GM12878 (cell line): ENCODE results near the gene PTPN18. TPM values are rescaled to one million over a fixed set of nuclear protein-coding genes. Genes with fewer than 3 reads are reported as not detected.

ENCODE experiments used
- ATAC-seq: fragments of 200-7000 bp; cut with Tn5 transposase; 3 replicates; pipeline ENCODE4 v1.9.1; 2020; ENCODE audit warnings: mild to moderate bottlenecking, moderate library complexity
- BruUV-seq: library from RNA; stranded (reverse); fragments of 400-500 nt; replicated peaks from 2 replicates; lab custom pipeline; 2021; lab: Mats Ljungman, UMichigan
- CTCF ChIA-PET: fragments of 300-600 bp; sonication (Branson Sonifier 250); formaldehyde crosslinking; extraction: SDS; loops from one replicate; lab custom pipeline; 2021; ENCODE audit warnings: inconsistent platforms; lab: Yijun Ruan, JAX
- POLR2A ChIA-PET: fragments of 350-600 bp; formaldehyde crosslinking; extraction: SDS; loops from one replicate; lab custom pipeline; 2021; ENCODE audit warnings: inconsistent platforms; lab: Charles Lee
- RAD21 ChIA-PET: fragments of 300-600 bp; sonication (Branson Sonifier 250); formaldehyde crosslinking; loops from one replicate; lab custom pipeline; 2023; ENCODE audit warnings: antibody characterized with exemption; ENCODE audit not compliant: unreplicated experiment; lab: Charles Lee
- SMC1A ChIA-PET: fragments of 300-600 bp; sonication (Branson Sonifier 250); formaldehyde crosslinking; loops from one replicate; lab custom pipeline; 2023; ENCODE audit not compliant: unreplicated experiment, uncharacterized antibody; lab: Charles Lee
- DNase-seq: peaks from one replicate; pipeline ENCODE4 v3.0.0-alpha.2; 2011; ENCODE audit warnings: low read depth, low spot score
- FAIRE-seq: peaks from 3 replicates; lab custom pipeline; 2011; peaks lifted over from hg19 to GRCh38; lab: Jason Lieb, UNC
- H2AFZ ChIP-seq: 2 replicates; pipeline ENCODE4 v1.6.0; 2011; ENCODE audit warnings: low read depth, low read length, control low read depth; ENCODE audit not compliant: control insufficient read depth
- H3K27ac ChIP-seq: 2 replicates; pipeline ENCODE4 v1.5.1; 2011; ENCODE audit warnings: control low read depth; ENCODE audit not compliant: control insufficient read depth, insufficient read depth
- H3K27me3 ChIP-seq, 2 experiments: replicated peaks in 1 of 2; 2 replicates each; pipeline versions ENCODE4 v1.6.0 to v1.6.1; 2011; ENCODE audit warnings: low read length in 1 of 2; ENCODE audit not compliant: control insufficient read depth in 2 of 2, insufficient read depth in 2 of 2
- H3K36me3 ChIP-seq, 2 experiments: 2 replicates each; pipeline ENCODE4 v1.5.1; 2011; ENCODE audit warnings: low read length in 1 of 2; ENCODE audit not compliant: control insufficient read depth in 2 of 2, insufficient read depth in 2 of 2
- H3K4me1 ChIP-seq: 2 replicates; pipeline ENCODE4 v1.6.1; 2011; ENCODE audit warnings: mild to moderate bottlenecking, low read length, moderate library complexity, mixed read lengths; ENCODE audit not compliant: control insufficient read depth, insufficient read depth
- H3K4me2 ChIP-seq: 2 replicates; pipeline ENCODE4 v1.6.0; 2011; ENCODE audit warnings: control low read depth; ENCODE audit not compliant: control insufficient read depth, insufficient read depth
- H3K4me3 ChIP-seq: fragments of 200-600 bp; sonication (generic); 2 replicates; pipeline ENCODE4 v1.5.1; 2016
- H3K79me2 ChIP-seq: 2 replicates; pipeline ENCODE4 v1.6.0; 2011; ENCODE audit warnings: low read length; ENCODE audit not compliant: control insufficient read depth, insufficient read depth
- H3K9ac ChIP-seq: 2 replicates; pipeline ENCODE4 v1.8.0; 2011; ENCODE audit warnings: low read length, control low read depth, mixed read lengths; ENCODE audit not compliant: control insufficient read depth, insufficient read depth
- H3K9me3 ChIP-seq: replicated peaks from 3 replicates; pipeline ENCODE4 v1.5.1; 2011; ENCODE audit warnings: mild to moderate bottlenecking, low read length; ENCODE audit not compliant: control insufficient read depth, insufficient read depth
- H4K20me1 ChIP-seq: 2 replicates; pipeline ENCODE4 v1.6.0; 2011; ENCODE audit not compliant: control insufficient read depth, insufficient read depth
- GATAD2B ChIP-seq: fragments of 450-650 bp; conservative IDR thresholded peaks from 2 replicates; pipeline ENCODE4 v1.6.1; 2017; ENCODE audit warnings: low read depth, mild to moderate bottlenecking, moderate library complexity
- KAT2A ChIP-seq: conservative IDR thresholded peaks from 2 replicates; pipeline ENCODE4 v1.6.1; 2011; ENCODE audit warnings: low read depth, low read length; ENCODE audit not compliant: control insufficient read depth
- MTA2 ChIP-seq: fragments of 450-650 bp; IDR thresholded peaks from 2 replicates; pipeline ENCODE4 v1.6.1; 2016; ENCODE audit warnings: low read depth, mild to moderate bottlenecking, moderate library complexity
- NFXL1 ChIP-seq: fragments of 450-650 bp; IDR thresholded peaks from 2 replicates; pipeline ENCODE4 v1.6.1; 2017; ENCODE audit warnings: antibody characterized with exemption, mild to moderate bottlenecking, borderline replicate concordance
- NR2C2 ChIP-seq: IDR thresholded peaks from 2 replicates; pipeline ENCODE4 v1.6.1; 2011; ENCODE audit warnings: borderline replicate concordance, low read depth; ENCODE audit not compliant: control insufficient read depth, insufficient read length
- RFX5 ChIP-seq: IDR thresholded peaks from 2 replicates; pipeline ENCODE4 v1.6.1; 2011; ENCODE audit warnings: low read depth, low read length, improper control_type of control experiment
- SIX5 ChIP-seq: IDR thresholded peaks from 2 replicates; pipeline ENCODE4 v1.6.1; 2011; ENCODE audit warnings: mild to moderate bottlenecking, low read depth, low read length, moderate library complexity; ENCODE audit not compliant: severe bottlenecking
- STAT3 ChIP-seq: IDR thresholded peaks from 2 replicates; pipeline ENCODE4 v1.6.1; 2011; ENCODE audit warnings: low read depth, low read length, improper control_type of control experiment
- TCF12 ChIP-seq: IDR thresholded peaks from 2 replicates; pipeline ENCODE4 v1.6.1; 2011; ENCODE audit warnings: low read depth, mild to moderate bottlenecking, low read length
- TCF7 ChIP-seq: IDR thresholded peaks from 2 replicates; pipeline ENCODE4 v1.6.1; 2014; ENCODE audit warnings: antibody characterized with exemption, borderline replicate concordance
- WRNIP1 ChIP-seq: IDR thresholded peaks from 2 replicates; pipeline ENCODE4 v1.6.1; 2011; ENCODE audit warnings: low read depth, low read length, improper control_type of control experiment, borderline replicate concordance
- YY1 ChIP-seq: IDR thresholded peaks from 2 replicates; pipeline ENCODE4 v1.6.1; 2011; ENCODE audit warnings: low read depth, mild to moderate bottlenecking, low read length
- ZNF384 ChIP-seq: IDR thresholded peaks from 2 replicates; pipeline ENCODE4 v1.6.1; 2012; ENCODE audit warnings: low read depth, mild to moderate bottlenecking, low read length, improper control_type of control experiment, borderline replicate concordance
- ZZZ3 ChIP-seq: IDR thresholded peaks from 2 replicates; pipeline ENCODE4 v1.6.1; 2011; ENCODE audit warnings: low read depth; ENCODE audit not compliant: control insufficient read depth, insufficient read length
- WGBS: methylation state at CpG from one replicate; pipeline ENCODE4 v1.1.6; 2016; ENCODE audit warnings: low lambda C conversion rate; ENCODE audit not compliant: insufficient replicate concordance, insufficient coverage; ENCODE audit errors: missing lambda C conversion rate; 5-methylcytosine and 5-hydroxymethylcytosine counted together
- in situ Hi-C: fragments of 300-500 bp; cut with MboI; formaldehyde crosslinking; loops from 9 replicates; pipeline ENCODE4 v1.14.3; 2018; ENCODE audit warnings: mixed read lengths
- intact Hi-C: fragments of 100-400 bp; cut with micrococcal nuclease; formaldehyde crosslinking; loops from one replicate; pipeline ENCODE4 v1.14.2; 2022; ENCODE audit not compliant: unreplicated experiment
- polyA plus RNA-seq, 11 experiments: library from polyadenylated mRNA; depleted of rRNA in 4 of 11; unstranded in 6 of 11; stranded (reverse) in 5 of 11; fragments of >200 nt; fragmentation: Nextera tagmentation in 4 of 11; fragmentation: Illumina TruSeq in 1 of 11; extraction: Ambion mirVana in 4 of 11; extraction: Trizol in 1 of 11; gene quantifications; 1 replicate in 1 of 11; 2 replicates in 10 of 11; pipeline versions ENCODE4 v1.2.1 to v1.2.3, GENCODE V29; 2011 to 2016; ENCODE audit warnings: inconsistent platforms in 2 of 11, missing spikeins in 2 of 11, low read depth in 1 of 11
- total RNA-seq, 4 experiments: library from RNA; depleted of rRNA in 3 of 4; stranded (reverse); fragments of >200 nt in 3 of 4; fragmentation: Illumina TruSeq in 1 of 4; extraction: Trizol in 1 of 4; gene quantifications; 2 replicates each; pipeline versions ENCODE4 v1.2.1 to v1.2.3, GENCODE V29; 2013 to 2021
- TF ChIP-seq, protein P1 (sequence below): fragments of 450-650 bp; conservative IDR thresholded peaks from 2 replicates; pipeline ENCODE4 v1.6.1; 2017; ENCODE audit warnings: mild to moderate bottlenecking, moderate library complexity
- TF ChIP-seq, protein P2 (sequence below): IDR thresholded peaks from 2 replicates; pipeline ENCODE4 v1.6.1; 2011; ENCODE audit warnings: low read depth, mild to moderate bottlenecking, low read length, moderate library complexity, borderline replicate concordance; ENCODE audit errors: extremely low read depth
- TF ChIP-seq, protein P3 (sequence below): IDR thresholded peaks from 2 replicates; pipeline ENCODE4 v1.6.1; 2012; ENCODE audit warnings: low read depth, low read length, improper control_type of control experiment

PTPN18 gene
- total and polyA plus RNA-seq, 10 of the 15 experiments (the other 5 are each of a cell fraction or from before 2014, with no cell fraction given) = 14.8 to 89.9 (median 43.4) TPM

DNA sequence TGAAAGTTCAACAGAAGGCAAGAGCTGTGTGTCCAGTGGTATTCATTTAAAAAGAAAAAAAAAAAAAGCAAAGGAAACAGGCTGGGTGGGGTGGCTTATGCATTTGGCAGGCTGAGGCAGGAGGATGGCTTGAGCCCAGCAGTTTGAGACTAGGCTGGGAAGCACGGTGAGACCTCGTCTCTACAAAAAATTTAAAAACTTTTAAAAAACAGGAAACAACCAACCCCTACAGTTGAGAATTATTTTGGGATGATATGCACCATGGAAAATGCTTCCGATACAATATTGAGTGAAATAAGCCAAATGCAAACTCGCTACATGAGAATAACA, 31.2 kb downstream of the PTPN18 start:
- ChIA-PET CTCF (interaction anchor here (2.5 kb wide), 1 partner anchor 14 kb away, joined by 14 read pairs; no protein-coding TSS in a partner anchor), POLR2A (interaction anchor here (0.6 kb wide), 1 partner anchor 1296 kb away, joined by 5 read pairs; no protein-coding TSS in a partner anchor), RAD21 (no interaction called here), SMC1A (no interaction called here)
- Histone ChIP-seq H3K4me1 (peaks cover 47% of the 10 kb centered on the region), H3K27ac (no peak overlapping the region), H4K20me1 (no peaks in the 10 kb centered on the region), H3K4me2 (no peak overlapping the region), H2AFZ (no peak overlapping the region), H3K4me3 (no peak overlapping the region; the same call in 1 of the 2 replicates), H3K79me2 (no peaks in the 10 kb centered on the region), H3K27me3 (no peaks in the 10 kb centered on the region), H3K9ac (no peak overlapping the region), H3K9me3 (no peaks in the 10 kb centered on the region), H3K36me3 (no peaks in the 10 kb centered on the region)
- no peak for TF ChIP-seq SIX5
- TF ChIP-seq RFX5 = no peak
- no peak for TF ChIP-seq MTA2
- TF ChIP-seq, protein P1, sequence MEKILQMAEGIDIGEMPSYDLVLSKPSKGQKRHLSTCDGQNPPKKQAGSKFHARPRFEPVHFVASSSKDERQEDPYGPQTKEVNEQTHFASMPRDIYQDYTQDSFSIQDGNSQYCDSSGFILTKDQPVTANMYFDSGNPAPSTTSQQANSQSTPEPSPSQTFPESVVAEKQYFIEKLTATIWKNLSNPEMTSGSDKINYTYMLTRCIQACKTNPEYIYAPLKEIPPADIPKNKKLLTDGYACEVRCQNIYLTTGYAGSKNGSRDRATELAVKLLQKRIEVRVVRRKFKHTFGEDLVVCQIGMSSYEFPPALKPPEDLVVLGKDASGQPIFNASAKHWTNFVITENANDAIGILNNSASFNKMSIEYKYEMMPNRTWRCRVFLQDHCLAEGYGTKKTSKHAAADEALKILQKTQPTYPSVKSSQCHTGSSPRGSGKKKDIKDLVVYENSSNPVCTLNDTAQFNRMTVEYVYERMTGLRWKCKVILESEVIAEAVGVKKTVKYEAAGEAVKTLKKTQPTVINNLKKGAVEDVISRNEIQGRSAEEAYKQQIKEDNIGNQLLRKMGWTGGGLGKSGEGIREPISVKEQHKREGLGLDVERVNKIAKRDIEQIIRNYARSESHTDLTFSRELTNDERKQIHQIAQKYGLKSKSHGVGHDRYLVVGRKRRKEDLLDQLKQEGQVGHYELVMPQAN = no peak
- TF ChIP-seq, protein P2, sequence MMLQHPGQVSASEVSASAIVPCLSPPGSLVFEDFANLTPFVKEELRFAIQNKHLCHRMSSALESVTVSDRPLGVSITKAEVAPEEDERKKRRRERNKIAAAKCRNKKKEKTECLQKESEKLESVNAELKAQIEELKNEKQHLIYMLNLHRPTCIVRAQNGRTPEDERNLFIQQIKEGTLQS = no peak
- TF ChIP-seq KAT2A = no peak
- TF ChIP-seq, protein P3, sequence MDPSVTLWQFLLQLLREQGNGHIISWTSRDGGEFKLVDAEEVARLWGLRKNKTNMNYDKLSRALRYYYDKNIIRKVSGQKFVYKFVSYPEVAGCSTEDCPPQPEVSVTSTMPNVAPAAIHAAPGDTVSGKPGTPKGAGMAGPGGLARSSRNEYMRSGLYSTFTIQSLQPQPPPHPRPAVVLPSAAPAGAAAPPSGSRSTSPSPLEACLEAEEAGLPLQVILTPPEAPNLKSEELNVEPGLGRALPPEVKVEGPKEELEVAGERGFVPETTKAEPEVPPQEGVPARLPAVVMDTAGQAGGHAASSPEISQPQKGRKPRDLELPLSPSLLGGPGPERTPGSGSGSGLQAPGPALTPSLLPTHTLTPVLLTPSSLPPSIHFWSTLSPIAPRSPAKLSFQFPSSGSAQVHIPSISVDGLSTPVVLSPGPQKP = no peak
- TF ChIP-seq TCF7 = no peak
- TF ChIP-seq TCF12 = no peak
- TF ChIP-seq GATAD2B = no peak
- no peak for TF ChIP-seq NR2C2
- no peak for TF ChIP-seq WRNIP1
- TF ChIP-seq ZNF384 = no peak
- no peak for TF ChIP-seq STAT3
- TF ChIP-seq ZZZ3 = no peak
- TF ChIP-seq YY1 = no peak
- no peak for TF ChIP-seq NFXL1
- BruUV-seq = no TSS peak
- no peak for DNase-seq
- no peak for FAIRE-seq
- in situ Hi-C loops (no loop called here), intact Hi-C loops (no loop called here)
- ATAC-seq = no peak
- 91% methylated on average over 4 of the region's 4 CpGs for WGBS
